ENCODE measurements around the gene UAP1L1.

The UAP1L1 gene

GRCh38 chr9:137111788-137112563 lies 34.7 kb downstream of the UAP1L1 start:
- TF ChIP-seq, protein P1, sequence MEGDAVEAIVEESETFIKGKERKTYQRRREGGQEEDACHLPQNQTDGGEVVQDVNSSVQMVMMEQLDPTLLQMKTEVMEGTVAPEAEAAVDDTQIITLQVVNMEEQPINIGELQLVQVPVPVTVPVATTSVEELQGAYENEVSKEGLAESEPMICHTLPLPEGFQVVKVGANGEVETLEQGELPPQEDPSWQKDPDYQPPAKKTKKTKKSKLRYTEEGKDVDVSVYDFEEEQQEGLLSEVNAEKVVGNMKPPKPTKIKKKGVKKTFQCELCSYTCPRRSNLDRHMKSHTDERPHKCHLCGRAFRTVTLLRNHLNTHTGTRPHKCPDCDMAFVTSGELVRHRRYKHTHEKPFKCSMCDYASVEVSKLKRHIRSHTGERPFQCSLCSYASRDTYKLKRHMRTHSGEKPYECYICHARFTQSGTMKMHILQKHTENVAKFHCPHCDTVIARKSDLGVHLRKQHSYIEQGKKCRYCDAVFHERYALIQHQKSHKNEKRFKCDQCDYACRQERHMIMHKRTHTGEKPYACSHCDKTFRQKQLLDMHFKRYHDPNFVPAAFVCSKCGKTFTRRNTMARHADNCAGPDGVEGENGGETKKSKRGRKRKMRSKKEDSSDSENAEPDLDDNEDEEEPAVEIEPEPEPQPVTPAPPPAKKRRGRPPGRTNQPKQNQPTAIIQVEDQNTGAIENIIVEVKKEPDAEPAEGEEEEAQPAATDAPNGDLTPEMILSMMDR (conservative IDR thresholded peaks at IDR 0.05; ENCODE audit: low read length): no peak
- DNase-seq (ENCODE audit: low read depth): no peak
- H3K4me3 ChIP-seq (ENCODE audit: low read length): no peak overlapping the region

- no peak for DNase-seq (ENCODE audit: low read depth)
- TF ChIP-seq, protein P1 (conservative IDR thresholded peaks at IDR 0.05; ENCODE audit: low read length): no peak
- H3K4me3 ChIP-seq (ENCODE audit: low read length): no peak overlapping the region
Observed at GRCh38 chr9:137112564-137113384, 35.5 kb downstream of the UAP1L1 start.

DNA sequence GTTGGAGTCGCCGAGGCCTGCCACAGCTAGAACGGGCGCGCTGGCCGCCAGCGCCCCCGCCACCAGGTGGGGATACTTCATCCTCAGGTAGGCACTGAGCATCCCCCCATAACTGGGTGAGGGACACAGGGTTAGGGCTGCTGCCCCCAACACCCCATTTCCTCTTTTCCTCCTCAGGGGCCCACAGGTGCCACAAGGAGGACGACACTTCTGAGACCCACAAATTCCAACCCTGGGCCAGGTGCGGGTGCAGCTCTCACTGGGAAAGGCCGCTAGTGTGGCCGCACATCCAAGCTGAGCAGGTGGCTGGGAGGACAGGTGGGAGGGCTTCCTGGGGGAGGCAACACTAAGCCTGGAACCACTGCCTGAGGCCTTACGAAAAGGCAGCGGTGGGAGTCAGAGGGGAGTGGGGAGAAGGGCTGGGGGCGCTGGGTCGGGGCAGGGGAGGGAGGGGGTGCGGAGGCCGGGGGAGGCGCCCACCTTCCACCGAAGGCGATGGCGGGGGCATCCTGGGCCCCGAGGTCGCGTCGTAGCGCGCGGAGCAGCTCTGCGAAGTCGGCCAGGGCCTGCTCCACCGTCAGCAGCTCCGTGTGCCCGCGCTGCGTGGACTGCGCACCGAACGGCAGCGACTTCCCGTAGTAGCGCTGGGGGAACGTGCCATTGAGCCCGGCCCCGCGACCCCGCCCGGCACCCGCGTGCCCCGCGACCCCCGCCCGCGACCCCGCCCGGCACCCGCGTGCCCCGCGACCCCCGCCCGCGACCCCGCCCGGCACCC lies 36.3 kb downstream of the UAP1L1 start:
- TF ChIP-seq, protein P1 (conservative IDR thresholded peaks at IDR 0.05; ENCODE audit: low read length): no peak
- DNase-seq (ENCODE audit: low read depth): peak; percentile 14
- H3K4me3 ChIP-seq (ENCODE audit: low read length): peak overlapping the region; percentile 45

GRCh38 chr9:137114220-137114612 lies 36.9 kb downstream of the UAP1L1 start:
- peak overlapping the region; percentile 57 for H3K4me3 ChIP-seq (ENCODE audit: low read length)
- TF ChIP-seq, protein P1 (conservative IDR thresholded peaks at IDR 0.05; ENCODE audit: low read length): no peak
- DNase-seq (ENCODE audit: low read depth): no peak

GRCh38 chr9:137114613-137115393 lies 37.5 kb downstream of the UAP1L1 start, which contains the start of gene DPP7:
Gene DPP7, minus strand, starts transcription at chr9:137114733. Its CDS starts 20 bp downstream, at chr9:137114713.
- peak; percentile 40 for DNase-seq (ENCODE audit: low read depth)
- H3K4me3 ChIP-seq (ENCODE audit: low read length): peak within 1 kb of the TSS; percentile 57
- TF ChIP-seq, protein P1 (conservative IDR thresholded peaks at IDR 0.05; ENCODE audit: low read length): no peak

GRCh38 chr9:137115394-137116026 lies 38.2 kb downstream of the UAP1L1 start:
- no peak overlapping the region for H3K4me3 ChIP-seq (ENCODE audit: low read length)
- no peak for DNase-seq (ENCODE audit: low read depth)
- TF ChIP-seq, protein P1 (conservative IDR thresholded peaks at IDR 0.05; ENCODE audit: low read length): no peak
